Measurements from ENCODE around the gene OR2M3.
A peak's percentile ranks its signal among the peaks of the same experiment; 100 is the strongest.
"Not testable (repeated sequence)": the region's sequence is repeated elsewhere in the genome, so short reads cannot be mapped to it uniquely, and the experiment has no call there.

The OR2M3 gene

GRCh38 chr1:248196965-248197364 is at the start of gene OR2M3:
TSS of gene OR2M3 (plus strand) at chr1:248197265. CDS start at chr1:248203068, 5,803 bp downstream.
- DNase-seq = no peak

- DNase-seq = no peak
Measured at GRCh38 chr1:248152056-248152827, 44.8 kb upstream of the OR2M3 start.

- no peak for DNase-seq
Measured at GRCh38 chr1:248155927-248156326, 41.1 kb upstream of the OR2M3 start.

- no peak for DNase-seq
Measured at GRCh38 chr1:248158758-248159157, 38.3 kb upstream of the OR2M3 start.

GRCh38 chr1:248164031-248164430 is 33.0 kb upstream of the OR2M3 start:
- DNase-seq = no peak

GRCh38 chr1:248165186-248165585 is 31.9 kb upstream of the OR2M3 start:
- DNase-seq = no peak

GRCh38 chr1:248174521-248174920 is 22.5 kb upstream of the OR2M3 start, which contains the start of gene OR2M2:
TSS of gene OR2M2 (plus strand) at chr1:248174821. CDS start at chr1:248179986, 5,165 bp downstream.
- no peak for DNase-seq

GRCh38 chr1:248183996-248184395 is 13.1 kb upstream of the OR2M3 start:
- no peak for DNase-seq

- no peak for DNase-seq
Measured at GRCh38 chr1:248187363-248187762, 9.7 kb upstream of the OR2M3 start.

- no peak for DNase-seq
Measured at GRCh38 chr1:248189026-248189425, 8.0 kb upstream of the OR2M3 start.

GRCh38 chr1:248194117-248194516 is 2.9 kb upstream of the OR2M3 start:
- no peak for DNase-seq

- no peak for DNase-seq
Measured at GRCh38 chr1:248215880-248216279, 18.8 kb downstream of the OR2M3 start.

- DNase-seq = no peak
Measured at GRCh38 chr1:248225537-248225936, 28.5 kb downstream of the OR2M3 start.

- DNase-seq = no peak
Measured at GRCh38 chr1:248229360-248229908, 32.4 kb downstream of the OR2M3 start.

- no peak for DNase-seq
Measured at GRCh38 chr1:248231117-248231516, 34.1 kb downstream of the OR2M3 start, which contains the start of gene OR2M4. TSS of gene OR2M4 (plus strand) at chr1:248231417. CDS start at chr1:248238929, 7,512 bp downstream.

- no peak for DNase-seq
Measured at GRCh38 chr1:248239478-248239877, 42.4 kb downstream of the OR2M3 start.

- peak; percentile 43 for DNase-seq
Measured at GRCh38 chr1:248243204-248243603, 46.1 kb downstream of the OR2M3 start.

- DNase-seq = not testable (repeated sequence)
Measured at GRCh38 chr1:248259309-248259708, 62.2 kb downstream of the OR2M3 start.

Measured in islet precursor cell (in vitro differentiated cells).